Measurements from ENCODE around the gene TEAD4.
A peak's percentile ranks its signal among the peaks of the same experiment; 100 is the strongest.

Gene TEAD4

GRCh38 chr12:2992724-2993123, 33.5 kb downstream of the TEAD4 start:
- peaks cover 33% of the 10 kb centered on the region for H3K36me3 Mint-ChIP-seq (ENCODE audit: low read depth)
- no peak for TF ChIP-seq CTCF (IDR thresholded peaks at IDR 0.05)
- peaks cover 17% of the 10 kb centered on the region for H3K9me3 Mint-ChIP-seq
- DNase-seq = no peak
- peaks cover 23% of the 10 kb centered on the region for H3K4me1 Mint-ChIP-seq
- peak overlapping the region; percentile 42 for H3K27ac Mint-ChIP-seq
- peaks cover 4% of the 10 kb centered on the region for H3K27me3 Mint-ChIP-seq (ENCODE audit: low read depth, poor library complexity)
- H3K4me3 Mint-ChIP-seq = no peak overlapping the region

- peaks cover 16% of the 10 kb centered on the region for H3K36me3 Mint-ChIP-seq (ENCODE audit: low read depth)
- peaks cover 50% of the 10 kb centered on the region for H3K4me1 Mint-ChIP-seq
- no peaks in the 10 kb centered on the region for H3K9me3 Mint-ChIP-seq
- H3K4me3 Mint-ChIP-seq = no peak overlapping the region
- no peak for DNase-seq
- peaks cover 7% of the 10 kb centered on the region for H3K27me3 Mint-ChIP-seq (ENCODE audit: low read depth, poor library complexity)
- H3K27ac Mint-ChIP-seq = no peak overlapping the region
- TF ChIP-seq CTCF (IDR thresholded peaks at IDR 0.05) = no peak
Observed at GRCh38 chr12:2997989-2998670, 38.9 kb downstream of the TEAD4 start.

GRCh38 chr12:2998789-2999264, 39.6 kb downstream of the TEAD4 start:
- Mint-ChIP-seq H3K4me3 (no peak overlapping the region), H3K27me3 (ENCODE audit: low read depth, poor library complexity) (peaks cover 7% of the 10 kb centered on the region), H3K9me3 (no peaks in the 10 kb centered on the region), H3K27ac (no peak overlapping the region), H3K4me1 (peaks cover 56% of the 10 kb centered on the region), H3K36me3 (ENCODE audit: low read depth) (peaks cover 16% of the 10 kb centered on the region)
- no peak for TF ChIP-seq CTCF (IDR thresholded peaks at IDR 0.05)
- DNase-seq = peak; percentile 46

- peaks cover 61% of the 10 kb centered on the region for H3K4me1 Mint-ChIP-seq
- peaks cover 16% of the 10 kb centered on the region for H3K36me3 Mint-ChIP-seq (ENCODE audit: low read depth)
- no peak for TF ChIP-seq CTCF (IDR thresholded peaks at IDR 0.05)
- peak overlapping the region; percentile 87 for H3K27ac Mint-ChIP-seq
- H3K9me3 Mint-ChIP-seq = no peaks in the 10 kb centered on the region
- DNase-seq = peak; percentile 33
- H3K27me3 Mint-ChIP-seq (ENCODE audit: low read depth, poor library complexity) = peaks cover 7% of the 10 kb centered on the region
- H3K4me3 Mint-ChIP-seq = no peak overlapping the region
Observed at GRCh38 chr12:2999265-2999841, 40.2 kb downstream of the TEAD4 start.

GRCh38 chr12:3000548-3001275, 41.5 kb downstream of the TEAD4 start:
- H3K36me3 Mint-ChIP-seq (ENCODE audit: low read depth) = peaks cover 21% of the 10 kb centered on the region
- TF ChIP-seq CTCF (IDR thresholded peaks at IDR 0.05) = no peak
- no peak overlapping the region for H3K27ac Mint-ChIP-seq
- H3K4me3 Mint-ChIP-seq = no peak overlapping the region
- DNase-seq = no peak
- H3K4me1 Mint-ChIP-seq = peaks cover 70% of the 10 kb centered on the region
- peaks cover 7% of the 10 kb centered on the region for H3K27me3 Mint-ChIP-seq (ENCODE audit: low read depth, poor library complexity)
- H3K9me3 Mint-ChIP-seq = no peaks in the 10 kb centered on the region

Measured in nephron progenitor cell (in vitro differentiated cells).